Mesothelial cell of epicardium (in vitro differentiated cells): ENCODE results near the gene FXYD2. TPM values are rescaled to one million over a fixed set of nuclear protein-coding genes. Genes with fewer than 3 reads are reported as not detected.

Source experiments
- DNase-seq, 2 experiments: peaks; one replicate each; pipeline ENCODE4 v3.0.0; 2021; ENCODE audit warnings: low spot score in 2 of 2; ENCODE audit not compliant: unreplicated experiment in 2 of 2
- H3K27ac Mint-ChIP-seq: 2 replicates; pipeline ENCODE4 v1.8.0; 2021; ENCODE audit warnings: mixed read lengths
- H3K27me3 Mint-ChIP-seq: 2 replicates; pipeline ENCODE4 v1.8.0; 2021; ENCODE audit warnings: low read depth, mixed read lengths
- H3K36me3 Mint-ChIP-seq: 2 replicates; pipeline ENCODE4 v1.8.0; 2021; ENCODE audit warnings: mixed read lengths
- H3K4me1 Mint-ChIP-seq: 2 replicates; pipeline ENCODE4 v1.8.0; 2021; ENCODE audit warnings: mixed read lengths
- H3K4me3 Mint-ChIP-seq: 2 replicates; pipeline ENCODE4 v1.8.0; 2021; ENCODE audit warnings: mild to moderate bottlenecking, moderate library complexity, mixed read lengths
- H3K9me3 Mint-ChIP-seq: 2 replicates; pipeline ENCODE4 v1.8.0; 2021; ENCODE audit warnings: mixed read lengths
- CTCF ChIP-seq: fragments of 200-600 bp; sonication (generic); IDR thresholded peaks from one replicate; pipeline ENCODE4 v1.5.0; 2021; ENCODE audit warnings: antibody characterized with exemption; ENCODE audit not compliant: unreplicated experiment
- total RNA-seq: library from RNA; stranded (reverse); gene quantifications from 3 replicates; pipeline ENCODE4 v1.2.1, GENCODE V29; 2021

FXYD2 gene
- total RNA-seq, 1 donor from 2014 or later: 6.3 TPM

- Mint-ChIP-seq H3K27ac (no peak overlapping the region), H3K36me3 (no peaks in the 10 kb centered on the region), H3K4me1 (peaks cover 1% of the 10 kb centered on the region), H3K4me3 (no peak overlapping the region), H3K9me3 (no peaks in the 10 kb centered on the region), H3K27me3 (peaks cover 98% of the 10 kb centered on the region)
- no peak for TF ChIP-seq CTCF
- no peak for DNase-seq
Observed at GRCh38 chr11:117780456-117780855, 44.1 kb downstream of the FXYD2 start.

- TF ChIP-seq CTCF: no peak
- no peaks in the 10 kb centered on the region for H3K9me3 Mint-ChIP-seq
- H3K4me3 Mint-ChIP-seq: no peak overlapping the region
- no peak for DNase-seq
- H3K27ac Mint-ChIP-seq: no peak overlapping the region
- H3K27me3 Mint-ChIP-seq: peaks cover 71% of the 10 kb centered on the region
- no peaks in the 10 kb centered on the region for H3K36me3 Mint-ChIP-seq
- peaks cover 3% of the 10 kb centered on the region for H3K4me1 Mint-ChIP-seq
Observed at GRCh38 chr11:117774553-117774952, 50.0 kb downstream of the FXYD2 start.

- DNase-seq: no peak
- Mint-ChIP-seq H3K4me1 (peaks cover 3% of the 10 kb centered on the region), H3K4me3 (no peak overlapping the region), H3K9me3 (no peaks in the 10 kb centered on the region), H3K36me3 (no peaks in the 10 kb centered on the region), H3K27me3 (peaks cover 62% of the 10 kb centered on the region), H3K27ac (no peak overlapping the region)
- TF ChIP-seq CTCF: no peak
Observed at GRCh38 chr11:117772360-117772759, 52.2 kb downstream of the FXYD2 start.

GRCh38 chr11:117771841-117772240, 52.7 kb downstream of the FXYD2 start:
- H3K27ac Mint-ChIP-seq: no peak overlapping the region
- no peaks in the 10 kb centered on the region for H3K36me3 Mint-ChIP-seq
- H3K27me3 Mint-ChIP-seq: peaks cover 62% of the 10 kb centered on the region

GRCh38 chr11:117771197-117771596, 53.3 kb downstream of the FXYD2 start:
- Mint-ChIP-seq H3K4me3 (no peak overlapping the region), H3K4me1 (peaks cover 3% of the 10 kb centered on the region), H3K27ac (no peak overlapping the region), H3K27me3 (peaks cover 62% of the 10 kb centered on the region), H3K9me3 (no peaks in the 10 kb centered on the region), H3K36me3 (no peaks in the 10 kb centered on the region)
- no peak for DNase-seq
- TF ChIP-seq CTCF: no peak

More at GRCh38 chr11:117771841-117772240, 52.7 kb downstream of the FXYD2 start:
- Mint-ChIP-seq H3K9me3 (no peaks in the 10 kb centered on the region), H3K4me1 (peaks cover 3% of the 10 kb centered on the region), H3K4me3 (no peak overlapping the region)
- DNase-seq: no peak
- no peak for TF ChIP-seq CTCF

GRCh38 chr11:117770061-117770460, 54.5 kb downstream of the FXYD2 start:
- Mint-ChIP-seq H3K27ac (no peak overlapping the region), H3K4me1 (peaks cover 3% of the 10 kb centered on the region), H3K27me3 (peaks cover 61% of the 10 kb centered on the region), H3K4me3 (no peak overlapping the region), H3K9me3 (no peaks in the 10 kb centered on the region), H3K36me3 (no peaks in the 10 kb centered on the region)
- TF ChIP-seq CTCF: no peak
- no peak for DNase-seq
